RWPE2 (cell line): ENCODE measurements around the gene TEX51.

Source experiments
- ATAC-seq: fragments of 200-7000 bp; cut with Tn5 transposase; 3 replicates; pipeline ENCODE4 v1.9.1; 2021; ENCODE audit warnings: low read depth
- DNase-seq: peaks from one replicate; pipeline ENCODE4 v3.0.0-alpha.2; 2020; ENCODE audit warnings: low spot score
- H3K27ac ChIP-seq: fragments of 450-650 bp; 2 replicates; pipeline ENCODE4 v1.5.1; 2017; ENCODE audit warnings: mild to moderate bottlenecking; ENCODE audit not compliant: poor library complexity, severe bottlenecking
- H3K27me3 ChIP-seq: fragments of 250-450 bp; sonication (Bioruptor Pico); 2 replicates; pipeline ENCODE4 v1.5.1; 2021; ENCODE audit warnings: mild to moderate bottlenecking, moderate library complexity; ENCODE audit not compliant: insufficient read depth, poor library complexity, severe bottlenecking
- H3K36me3 ChIP-seq: fragments of 250-450 bp; sonication (Bioruptor Pico); 2 replicates; pipeline ENCODE4 v1.5.1; 2020; ENCODE audit warnings: low read depth, mild to moderate bottlenecking, moderate library complexity
- H3K4me1 ChIP-seq: fragments of 250-450 bp; sonication (Bioruptor Pico); 2 replicates; pipeline ENCODE4 v1.5.1; 2021; ENCODE audit warnings: mild to moderate bottlenecking, moderate library complexity; ENCODE audit not compliant: insufficient read depth, poor library complexity, severe bottlenecking
- H3K4me3 ChIP-seq: fragments of 250-450 bp; sonication (Bioruptor Pico); 2 replicates; pipeline ENCODE4 v1.5.1; 2021; ENCODE audit warnings: mild to moderate bottlenecking, moderate library complexity; ENCODE audit not compliant: severe bottlenecking
- H3K9me3 ChIP-seq: fragments of 250-450 bp; sonication (Bioruptor Pico); 2 replicates; pipeline ENCODE4 v1.5.1; 2021; ENCODE audit warnings: mild to moderate bottlenecking, moderate library complexity; ENCODE audit not compliant: severe bottlenecking
- CTCF ChIP-seq: fragments of 450-650 bp; IDR thresholded peaks from one replicate; pipeline ENCODE4 v1.5.1; 2017; ENCODE audit warnings: mild to moderate bottlenecking, moderate library complexity; ENCODE audit not compliant: poor library complexity, severe bottlenecking

Gene TEX51

DNA sequence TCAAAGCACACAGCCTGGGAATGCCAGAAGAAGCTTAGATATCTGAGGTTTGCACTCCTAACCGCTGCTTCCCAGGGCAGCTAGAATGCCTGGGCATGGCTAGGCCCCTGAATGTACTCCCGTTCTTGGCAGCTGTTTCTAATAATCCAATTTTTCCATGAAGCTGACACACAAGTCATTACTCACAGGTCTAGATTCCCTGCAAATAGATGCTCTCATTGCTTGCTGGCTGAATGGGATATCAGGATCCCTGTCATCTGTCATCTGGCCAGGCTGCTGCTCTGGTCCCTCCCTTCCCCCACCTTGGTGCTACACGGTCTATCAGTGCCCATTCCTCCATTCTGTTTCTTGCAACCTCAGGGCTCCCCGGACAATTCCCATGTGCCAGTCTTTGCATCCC, 40.7 kb upstream of the TEX51 start:
- H3K36me3 ChIP-seq, result no peaks in the 10 kb centered on the region
- H3K27ac ChIP-seq, result no peak overlapping the region
- no peaks in the 10 kb centered on the region for H3K27me3 ChIP-seq
- no peak overlapping the region for H3K4me3 ChIP-seq
- ATAC-seq (no peak), DNase-seq (no peak)
- TF ChIP-seq CTCF, result no peak
- no peaks in the 10 kb centered on the region for H3K9me3 ChIP-seq
- no peaks in the 10 kb centered on the region for H3K4me1 ChIP-seq

GRCh38 chr2:126858436-126858835, 40.3 kb upstream of the TEX51 start:
- ATAC-seq (no peak), DNase-seq (no peak)
- Histone ChIP-seq H3K36me3 (no peaks in the 10 kb centered on the region), H3K27me3 (no peaks in the 10 kb centered on the region), H3K27ac (no peak overlapping the region), H3K4me3 (no peak overlapping the region), H3K9me3 (no peaks in the 10 kb centered on the region), H3K4me1 (no peaks in the 10 kb centered on the region)
- TF ChIP-seq CTCF, result no peak

- no peak overlapping the region for H3K4me3 ChIP-seq
- DNase-seq (no peak), ATAC-seq (no peak)
- H3K27me3 ChIP-seq, result no peaks in the 10 kb centered on the region
- TF ChIP-seq CTCF, result no peak
- H3K36me3 ChIP-seq, result no peaks in the 10 kb centered on the region
- H3K4me1 ChIP-seq, result no peaks in the 10 kb centered on the region
- H3K9me3 ChIP-seq, result no peaks in the 10 kb centered on the region
- no peak overlapping the region for H3K27ac ChIP-seq
Measured at GRCh38 chr2:126858991-126859390, 39.7 kb upstream of the TEX51 start.

- no peak overlapping the region for H3K27ac ChIP-seq
- no peaks in the 10 kb centered on the region for H3K9me3 ChIP-seq
- no peak overlapping the region for H3K4me3 ChIP-seq
- H3K4me1 ChIP-seq, result no peaks in the 10 kb centered on the region
- H3K27me3 ChIP-seq, result no peaks in the 10 kb centered on the region
- DNase-seq (no peak), ATAC-seq (no peak)
- no peak for TF ChIP-seq CTCF
- no peaks in the 10 kb centered on the region for H3K36me3 ChIP-seq
Measured at GRCh38 chr2:126859631-126860030, 39.1 kb upstream of the TEX51 start.

- ATAC-seq (no peak), DNase-seq (no peak)
- TF ChIP-seq CTCF, result no peak
- H3K36me3 ChIP-seq, result no peaks in the 10 kb centered on the region
- H3K4me3 ChIP-seq, result no peak overlapping the region
- no peaks in the 10 kb centered on the region for H3K4me1 ChIP-seq
- H3K27ac ChIP-seq, result no peak overlapping the region
- H3K27me3 ChIP-seq, result no peaks in the 10 kb centered on the region
- H3K9me3 ChIP-seq, result no peaks in the 10 kb centered on the region
Measured at GRCh38 chr2:126860385-126860784, 38.3 kb upstream of the TEX51 start.
